ENCODE data around the gene ODF4.

GRCh38 chr17:8360260-8360659 is 20.6 kb downstream of the ODF4 start:
- TF ChIP-seq CTCF (IDR thresholded peaks at IDR 0.05) (no peak), POLR2A (IDR thresholded peaks at IDR 0.05) (no peak)

All from uterus (tissue), 2 donors.